Mononuclear cell (primary cell): ENCODE results near the gene TAS2R13. TPM values are rescaled to one million over a fixed set of nuclear protein-coding genes. Genes with fewer than 3 reads are reported as not detected.

Experiments
- H3K27me3 ChIP-seq: 2 replicates; pipeline ENCODE4 v1.6.0; 2011; ENCODE audit warnings: low read length, control low read depth; ENCODE audit not compliant: insufficient read depth
- H3K4me1 ChIP-seq: 2 replicates; pipeline ENCODE4 v1.5.1; 2011; ENCODE audit warnings: mild to moderate bottlenecking, low read length, control low read depth; ENCODE audit not compliant: insufficient read depth
- H3K4me3 ChIP-seq: 2 replicates; pipeline ENCODE4 v1.5.1; 2011; ENCODE audit warnings: mild to moderate bottlenecking, low read length, moderate library complexity
- H3K9me3 ChIP-seq: 2 replicates; pipeline ENCODE4 v1.5.1; 2011; ENCODE audit warnings: low read depth, mild to moderate bottlenecking, control low read depth, low read length
- total RNA-seq: library from RNA; depleted of rRNA; stranded (reverse); fragments of >200 nt; gene quantifications from one replicate; pipeline ENCODE4 v1.2.3, GENCODE V29; 2012

Gene TAS2R13
- total RNA-seq, 1 donor: 0.94 TPM

DNA sequence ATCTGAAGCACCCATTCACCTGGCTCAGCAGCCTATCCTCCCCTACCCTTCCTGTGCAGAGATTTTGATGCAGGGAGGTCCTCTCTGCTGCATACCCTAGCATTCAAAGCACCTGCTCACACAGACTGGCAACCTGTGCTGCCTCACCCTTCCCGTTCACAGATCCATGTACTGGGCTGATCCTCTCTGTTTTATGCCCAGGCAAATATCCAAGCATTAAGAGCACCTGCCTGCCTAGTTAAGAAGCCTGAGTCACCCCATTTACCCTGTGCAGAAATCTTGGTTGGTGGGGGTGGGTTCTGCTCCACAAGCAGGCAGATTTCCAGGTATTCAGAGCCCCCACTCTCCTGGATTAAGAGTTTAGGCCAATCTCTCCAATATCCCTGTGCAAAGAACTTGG, 8.4 kb downstream of the TAS2R13 start:
- H3K4me3 ChIP-seq: no peak overlapping the region
- H3K9me3 ChIP-seq: peaks cover 42% of the 10 kb centered on the region
- H3K4me1 ChIP-seq: no peaks in the 10 kb centered on the region
- H3K27me3 ChIP-seq: no peaks in the 10 kb centered on the region

DNA sequence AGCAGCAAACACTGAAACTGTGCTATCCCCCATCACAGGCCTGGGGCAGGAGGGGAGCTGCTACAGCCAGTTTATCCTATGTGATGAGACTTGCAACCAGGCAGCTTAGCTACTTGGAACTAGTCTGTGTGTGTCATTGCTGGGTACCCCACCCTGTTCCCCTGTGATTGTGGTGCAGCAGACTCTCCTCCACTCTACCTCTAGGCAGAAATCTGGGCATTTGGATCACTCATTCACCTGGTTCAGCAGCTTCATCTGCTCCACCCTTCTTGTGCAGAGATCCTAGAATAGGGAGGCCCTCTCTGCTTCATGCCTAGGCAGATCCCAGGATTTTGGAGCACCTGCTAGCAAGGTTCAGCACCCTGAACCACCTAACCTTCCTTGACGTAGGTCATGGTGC, 8.8 kb downstream of the TAS2R13 start:
- H3K4me1 ChIP-seq: no peaks in the 10 kb centered on the region
- H3K9me3 ChIP-seq: peaks cover 38% of the 10 kb centered on the region
- H3K27me3 ChIP-seq: no peaks in the 10 kb centered on the region
- H3K4me3 ChIP-seq: no peak overlapping the region

DNA sequence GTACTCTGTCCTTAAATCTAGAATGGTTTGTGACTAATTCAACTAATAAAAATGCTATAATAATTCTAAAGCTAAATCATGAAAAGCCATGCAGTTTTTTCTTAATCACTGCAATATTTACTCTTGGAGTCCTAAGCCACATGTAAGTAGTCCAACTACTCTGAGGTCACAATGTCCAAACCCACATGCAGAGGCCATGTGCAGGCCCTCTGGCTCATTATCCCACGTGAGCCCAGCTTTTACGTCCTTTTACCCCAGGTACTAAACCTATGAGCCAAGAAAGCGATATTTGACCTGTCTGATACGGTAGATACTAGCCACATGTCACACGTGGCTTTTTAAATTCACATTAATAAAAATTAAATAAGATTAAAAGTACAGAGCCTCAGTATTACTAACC, 12.5 kb downstream of the TAS2R13 start:
- Histone ChIP-seq H3K4me1 (no peaks in the 10 kb centered on the region), H3K4me3 (no peak overlapping the region), H3K27me3 (no peaks in the 10 kb centered on the region), H3K9me3 (peaks cover 2% of the 10 kb centered on the region)

DNA sequence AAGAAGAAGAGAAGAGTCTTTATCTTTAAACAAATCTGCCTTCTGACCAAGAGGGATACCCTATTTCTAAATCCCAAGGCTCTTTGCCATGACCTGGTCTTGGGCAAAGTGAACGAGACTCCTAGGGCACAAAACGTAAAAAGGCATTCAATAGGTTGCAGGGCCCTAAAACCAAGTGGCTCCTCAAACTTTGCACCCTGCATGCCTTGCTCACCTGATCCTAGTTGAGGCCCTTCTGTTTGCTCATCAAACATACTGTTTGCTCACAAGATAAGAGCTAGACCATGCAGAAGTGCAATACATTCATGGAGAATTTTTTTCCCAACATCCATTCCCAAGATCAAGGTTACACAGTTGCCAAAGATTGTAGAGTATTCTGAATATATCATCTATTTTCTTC, 17.4 kb downstream of the TAS2R13 start:
- Histone ChIP-seq H3K4me1 (no peaks in the 10 kb centered on the region), H3K27me3 (no peaks in the 10 kb centered on the region), H3K4me3 (no peak overlapping the region), H3K9me3 (no peaks in the 10 kb centered on the region)

GRCh38 chr12:10889226-10889625, 20.1 kb downstream of the TAS2R13 start:
- no peak overlapping the region for H3K4me3 ChIP-seq
- no peaks in the 10 kb centered on the region for H3K27me3 ChIP-seq
- H3K9me3 ChIP-seq: no peaks in the 10 kb centered on the region
- no peaks in the 10 kb centered on the region for H3K4me1 ChIP-seq

DNA sequence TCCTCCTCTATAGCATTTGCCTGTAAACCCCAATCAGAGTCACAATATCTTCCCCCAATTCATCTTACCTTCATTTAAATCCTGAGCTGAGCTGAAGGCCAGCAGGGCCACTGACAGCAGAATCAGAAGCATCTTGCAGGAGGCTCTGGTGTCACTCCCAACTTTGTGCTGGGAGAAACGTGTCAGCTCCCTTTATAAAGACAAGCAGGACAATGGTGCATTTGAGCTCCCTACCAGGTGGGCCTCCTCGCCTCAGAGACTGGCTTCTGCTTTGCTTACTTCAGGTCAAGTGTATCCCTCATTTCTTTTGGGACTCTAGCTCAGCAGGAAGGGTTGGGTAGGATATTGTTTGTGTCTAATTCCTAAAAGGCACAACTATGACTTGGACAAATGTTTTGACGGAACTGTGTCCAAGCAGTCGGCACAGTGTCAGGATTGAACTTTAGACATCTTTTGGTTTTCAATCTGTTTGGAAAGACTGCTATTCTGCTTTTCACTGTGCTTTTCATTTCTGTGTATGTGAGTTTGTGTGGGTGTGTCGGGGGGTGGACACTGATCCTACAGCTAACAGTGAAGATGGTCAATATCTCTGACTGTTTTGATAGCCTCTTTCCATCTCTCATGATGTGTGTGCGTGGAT, 25.2 kb downstream of the TAS2R13 start, which contains the start of gene PRH1:
PRH1 (minus strand) TSS at position 170 of the 640 bp plus-strand sequence; CDS start at position 132, 38 bp downstream.
- Histone ChIP-seq H3K27me3 (no peaks in the 10 kb centered on the region), H3K9me3 (no peaks in the 10 kb centered on the region), H3K4me1 (no peaks in the 10 kb centered on the region), H3K4me3 (no peak within 1 kb of the TSS)

- H3K4me1 ChIP-seq: no peaks in the 10 kb centered on the region
- H3K4me3 ChIP-seq: no peak overlapping the region
- H3K27me3 ChIP-seq: no peaks in the 10 kb centered on the region
- peaks cover 6% of the 10 kb centered on the region for H3K9me3 ChIP-seq
Measured at GRCh38 chr12:10873378-10873777, 36.0 kb downstream of the TAS2R13 start.

GRCh38 chr12:10867381-10867780, 42.0 kb downstream of the TAS2R13 start:
- H3K9me3 ChIP-seq: peaks cover 20% of the 10 kb centered on the region
- no peaks in the 10 kb centered on the region for H3K27me3 ChIP-seq
- no peaks in the 10 kb centered on the region for H3K4me1 ChIP-seq
- H3K4me3 ChIP-seq: no peak overlapping the region

DNA sequence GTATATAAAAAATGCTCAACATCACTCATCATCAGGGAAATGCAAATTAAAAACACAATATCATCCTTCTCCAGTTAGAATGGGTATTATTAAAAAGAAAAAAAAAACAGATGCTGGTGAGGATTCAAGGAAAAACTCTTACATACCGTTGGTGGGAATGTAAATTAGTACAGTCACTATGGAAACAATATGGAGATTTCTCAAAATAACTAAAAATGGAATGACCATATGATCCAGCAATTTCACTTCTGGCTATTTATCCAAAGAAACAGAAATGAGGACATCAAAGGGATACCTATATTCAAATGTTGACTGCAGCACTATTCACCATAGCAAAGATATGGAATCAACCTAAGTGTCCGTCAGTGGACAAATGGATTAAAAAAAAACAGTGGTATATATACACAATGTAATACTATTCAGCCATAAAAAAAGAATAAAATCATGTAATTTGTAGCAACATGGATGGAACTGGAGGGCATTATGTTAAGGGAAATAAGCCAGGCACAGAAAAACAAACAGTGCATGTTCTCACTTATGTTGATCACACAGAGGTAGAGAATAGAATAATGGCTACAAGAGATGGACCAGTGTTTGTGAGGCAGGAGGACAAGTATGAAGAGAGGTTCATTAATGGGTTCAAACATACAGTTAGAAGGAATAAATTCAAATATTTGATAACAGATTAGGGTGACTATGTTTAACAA, 45.7 kb downstream of the TAS2R13 start:
- Histone ChIP-seq H3K9me3 (peaks cover 36% of the 10 kb centered on the region), H3K27me3 (no peaks in the 10 kb centered on the region), H3K4me3 (no peak overlapping the region), H3K4me1 (no peaks in the 10 kb centered on the region)

GRCh38 chr12:10861366-10861765, 48.0 kb downstream of the TAS2R13 start:
- H3K27me3 ChIP-seq: no peaks in the 10 kb centered on the region
- H3K9me3 ChIP-seq: peaks cover 57% of the 10 kb centered on the region
- no peaks in the 10 kb centered on the region for H3K4me1 ChIP-seq
- no peak overlapping the region for H3K4me3 ChIP-seq

Other genes with a start within 250 kb of the TAS2R13 start
- 0.10 TPM for gene STYK1, start 235.5 kb downstream of the TAS2R13 start, total RNA-seq
- 141 TPM for gene YBX3, start 186.2 kb downstream of the TAS2R13 start, total RNA-seq
- not detected for gene TAS2R7, start 106.9 kb downstream of the TAS2R13 start, total RNA-seq
- 0.21 TPM for gene TAS2R8, start 102.3 kb downstream of the TAS2R13 start, total RNA-seq
- not detected for gene TAS2R9, start 99.4 kb downstream of the TAS2R13 start, total RNA-seq
- gene TAS2R10, start 83.2 kb downstream of the TAS2R13 start, total RNA-seq: 0.31 TPM
- gene PRR4, start 60.1 kb downstream of the TAS2R13 start, total RNA-seq: 0.52 TPM
- gene PRH1, start 25.3 kb downstream of the TAS2R13 start, total RNA-seq: 24.2 TPM
- not detected for gene PRH2, start 19.7 kb upstream of the TAS2R13 start, total RNA-seq
- 1.2 TPM for gene TAS2R14, start 29.7 kb upstream of the TAS2R13 start, total RNA-seq
- gene TAS2R50, start 77.3 kb upstream of the TAS2R13 start, total RNA-seq: 0.31 TPM
- gene TAS2R20, start 88.7 kb upstream of the TAS2R13 start, total RNA-seq: 2.6 TPM
- 1.8 TPM for gene TAS2R19, start 113.1 kb upstream of the TAS2R13 start, total RNA-seq
- gene TAS2R31, start 121.8 kb upstream of the TAS2R13 start, total RNA-seq: 3.9 TPM
- 6.5 TPM for gene TAS2R46, start 152.7 kb upstream of the TAS2R13 start, total RNA-seq
- gene TAS2R43, start 182.8 kb upstream of the TAS2R13 start, total RNA-seq: not detected
- gene TAS2R30, start 225.1 kb upstream of the TAS2R13 start, total RNA-seq: 21.8 TPM